ENCODE data around the gene KRTCAP2.

Gene KRTCAP2

GRCh38 chr1:155134880-155135414, 38.2 kb downstream of the KRTCAP2 start:
- DNase-seq (ENCODE audit: low read depth in 1 of 2, low spot score in 1 of 2): peak in 1 of 2 donors; percentile 60

GRCh38 chr1:155134322-155134721, 38.8 kb downstream of the KRTCAP2 start:
- no peak for DNase-seq (ENCODE audit: low read depth in 1 of 2, low spot score in 1 of 2)

GRCh38 chr1:155133799-155134281, 39.3 kb downstream of the KRTCAP2 start:
- no peak for DNase-seq (ENCODE audit: low read depth in 1 of 2, low spot score in 1 of 2)

- no peak for DNase-seq (ENCODE audit: low read depth in 1 of 2, low spot score in 1 of 2)
These were observed 41.2 kb downstream of the KRTCAP2 start for GRCh38 chr1:155131856-155132255.

- no peak for DNase-seq (ENCODE audit: low read depth in 1 of 2, low spot score in 1 of 2)
These were observed 41.8 kb downstream of the KRTCAP2 start for GRCh38 chr1:155131285-155131684.

GRCh38 chr1:155130272-155131006, 42.7 kb downstream of the KRTCAP2 start:
- DNase-seq (ENCODE audit: low read depth in 1 of 2, low spot score in 1 of 2): no peak

GRCh38 chr1:155128755-155129473, 44.2 kb downstream of the KRTCAP2 start:
- DNase-seq (ENCODE audit: low read depth in 1 of 2, low spot score in 1 of 2): no peak

GRCh38 chr1:155127967-155128754, 44.9 kb downstream of the KRTCAP2 start:
- DNase-seq (ENCODE audit: low read depth in 1 of 2, low spot score in 1 of 2): no peak

GRCh38 chr1:155127105-155127966, 45.8 kb downstream of the KRTCAP2 start, which contains the start of gene EFNA1:
EFNA1 (plus strand) TSS chr1:155127876; CDS start chr1:155127978, 102 bp downstream.
- no peak for DNase-seq (ENCODE audit: low read depth in 1 of 2, low spot score in 1 of 2)

GRCh38 chr1:155126556-155127104, 46.5 kb downstream of the KRTCAP2 start:
- DNase-seq (ENCODE audit: low read depth in 1 of 2, low spot score in 1 of 2): no peak

GRCh38 chr1:155125946-155126555, 47.1 kb downstream of the KRTCAP2 start:
- DNase-seq (ENCODE audit: low read depth in 1 of 2, low spot score in 1 of 2): no peak

- no peak for DNase-seq (ENCODE audit: low read depth in 1 of 2, low spot score in 1 of 2)
These were observed 47.6 kb downstream of the KRTCAP2 start for GRCh38 chr1:155125511-155125945.

GRCh38 chr1:155124503-155125463, 48.3 kb downstream of the KRTCAP2 start:
- DNase-seq (ENCODE audit: low read depth in 1 of 2, low spot score in 1 of 2): no peak

- DNase-seq (ENCODE audit: low read depth in 1 of 2, low spot score in 1 of 2): no peak
These were observed 49.3 kb downstream of the KRTCAP2 start for GRCh38 chr1:155123801-155124200.

- DNase-seq (ENCODE audit: low read depth in 1 of 2, low spot score in 1 of 2): no peak
These were observed 50.8 kb downstream of the KRTCAP2 start for GRCh38 chr1:155122308-155122707.

- no peak for DNase-seq (ENCODE audit: low read depth in 1 of 2, low spot score in 1 of 2)
These were observed 51.9 kb downstream of the KRTCAP2 start for GRCh38 chr1:155121249-155121648.

- no peak for DNase-seq (ENCODE audit: low read depth in 1 of 2, low spot score in 1 of 2)
These were observed 52.9 kb downstream of the KRTCAP2 start for GRCh38 chr1:155120253-155120652.
